Ishikawa (cell line): Measurements from ENCODE around the gene GPR6.

Experiments
- CEBPB ChIP-seq: IDR thresholded peaks from 2 replicates; pipeline ENCODE4 v1.6.1; 2012
- CREB1 ChIP-seq: IDR thresholded peaks from 2 replicates; pipeline ENCODE4 v1.6.1; 2012; ENCODE audit warnings: low read depth
- EGR1 ChIP-seq: IDR thresholded peaks from 2 replicates; pipeline ENCODE4 v1.6.1; 2012
- EP300 ChIP-seq: IDR thresholded peaks from 2 replicates; pipeline ENCODE4 v1.6.1; 2012; ENCODE audit warnings: borderline replicate concordance
- FOXM1 ChIP-seq: IDR thresholded peaks from 2 replicates; pipeline ENCODE4 v1.6.1; 2012; ENCODE audit warnings: low read depth, borderline replicate concordance
- MAX ChIP-seq: IDR thresholded peaks from 2 replicates; pipeline ENCODE4 v1.6.1; 2012
- NFIC ChIP-seq: IDR thresholded peaks from 2 replicates; pipeline ENCODE4 v1.6.1; 2012
- RAD21 ChIP-seq: IDR thresholded peaks from 2 replicates; pipeline ENCODE4 v1.6.1; 2012; ENCODE audit warnings: low read depth
- REST ChIP-seq: IDR thresholded peaks from 2 replicates; pipeline ENCODE4 v1.6.1; 2012; ENCODE audit warnings: low read depth, mild to moderate bottlenecking
- TAF1 ChIP-seq: IDR thresholded peaks from 2 replicates; pipeline ENCODE4 v1.6.1; 2012; ENCODE audit warnings: low read depth, mild to moderate bottlenecking
- TCF12 ChIP-seq: IDR thresholded peaks from 2 replicates; pipeline ENCODE4 v1.6.1; 2012; ENCODE audit warnings: low read depth
- TEAD4 ChIP-seq: IDR thresholded peaks from 2 replicates; pipeline ENCODE4 v1.6.1; 2012
- USF1 ChIP-seq: IDR thresholded peaks from 2 replicates; pipeline ENCODE4 v1.6.1; 2012
- YY1 ChIP-seq: IDR thresholded peaks from 2 replicates; pipeline ENCODE4 v1.6.1; 2012; ENCODE audit warnings: low read depth
- ZBTB7A ChIP-seq: IDR thresholded peaks from 2 replicates; pipeline ENCODE4 v1.6.1; 2012; ENCODE audit warnings: low read depth

GPR6 gene

GRCh38 chr6:109962271-109962670 is 15.8 kb upstream of the GPR6 start:
- TF ChIP-seq NFIC (no peak), TAF1 (no peak), EGR1 (no peak)

- no peak for TF ChIP-seq FOXM1
- TF ChIP-seq EP300, result no peak
- no peak for TF ChIP-seq TAF1
- TF ChIP-seq YY1, result no peak
Measured at GRCh38 chr6:109963598-109964170, 14.4 kb upstream of the GPR6 start.

- TF ChIP-seq REST (no peak), ZBTB7A (no peak), CREB1 (no peak), RAD21 (no peak), MAX (no peak), USF1 (no peak), EP300 (no peak), TAF1 (no peak), TCF12 (no peak), EGR1 (no peak), NFIC (no peak), YY1 (no peak), CEBPB (no peak)
Measured at GRCh38 chr6:109964949-109965348, 13.2 kb upstream of the GPR6 start.

GRCh38 chr6:109966299-109966698 is 11.8 kb upstream of the GPR6 start:
- no peak for TF ChIP-seq YY1
- TF ChIP-seq MAX, result no peak
- no peak for TF ChIP-seq REST
- no peak for TF ChIP-seq EGR1
- no peak for TF ChIP-seq CEBPB
- TF ChIP-seq EP300, result no peak
- no peak for TF ChIP-seq NFIC
- no peak for TF ChIP-seq FOXM1
- TF ChIP-seq CREB1, result no peak
- TF ChIP-seq RAD21, result no peak
- TF ChIP-seq USF1, result no peak
- TF ChIP-seq ZBTB7A, result no peak
- TF ChIP-seq TAF1, result no peak
- TF ChIP-seq TEAD4, result no peak
- TF ChIP-seq TCF12, result no peak

GRCh38 chr6:109977791-109978173 is 329 bp upstream of the GPR6 start:
- TF ChIP-seq RAD21 (no peak), USF1 (no peak), CEBPB (no peak), EP300 (no peak), CREB1 (no peak), TCF12 (no peak), FOXM1 (no peak), TEAD4 (no peak), TAF1 (no peak), YY1 (no peak), EGR1 (no peak), MAX (no peak), ZBTB7A (no peak), NFIC (no peak), REST (no peak)
